Smooth muscle cell (in vitro differentiated cells): Measurements from ENCODE around the gene ZDHHC12. TPM values are rescaled to one million over a fixed set of nuclear protein-coding genes. Genes with fewer than 3 reads are reported as not detected.

Experiments used
- DNase-seq: peaks from one replicate; lab custom pipeline; 2025; ENCODE audit not compliant: unreplicated experiment; lab: John Stamatoyannopoulos, UW
- H2AFZ ChIP-seq: fragments of 200-600 bp; sonication (generic); 2 replicates; pipeline ENCODE4 v1.6.0; 2016; ENCODE audit warnings: antibody characterized with exemption, low read depth, mild to moderate bottlenecking
- H3F3A ChIP-seq: fragments of 200-600 bp; sonication (generic); 2 replicates; pipeline ENCODE4 v1.6.0; 2017; ENCODE audit warnings: antibody characterized with exemption, low read depth
- H3K27ac ChIP-seq: fragments of 200-600 bp; sonication (generic); 2 replicates; pipeline ENCODE4 v1.5.1; 2016; ENCODE audit warnings: low read depth, mild to moderate bottlenecking
- H3K27me3 ChIP-seq: fragments of 200-600 bp; sonication (generic); 2 replicates; pipeline ENCODE4 v1.6.1; 2016; ENCODE audit warnings: low read depth, mild to moderate bottlenecking
- H3K36me3 ChIP-seq: fragments of 200-600 bp; sonication (generic); 2 replicates; pipeline ENCODE4 v1.5.1; 2016; ENCODE audit warnings: low read depth
- H3K4me1 ChIP-seq: fragments of 200-600 bp; sonication (generic); 2 replicates; pipeline ENCODE4 v1.5.1; 2016; ENCODE audit warnings: low read depth
- H3K4me2 ChIP-seq: fragments of 200-600 bp; sonication (generic); 2 replicates; pipeline ENCODE4 v1.6.0; 2016; ENCODE audit warnings: mild to moderate bottlenecking
- H3K4me3 ChIP-seq: fragments of 200-600 bp; sonication (generic); 2 replicates; pipeline ENCODE4 v1.5.1; 2016; ENCODE audit warnings: mild to moderate bottlenecking
- H3K79me2 ChIP-seq: fragments of 200-600 bp; sonication (generic); 2 replicates; pipeline ENCODE4 v1.6.0; 2016; ENCODE audit warnings: low read depth, mild to moderate bottlenecking
- H3K9ac ChIP-seq: fragments of 200-600 bp; sonication (generic); 2 replicates; pipeline ENCODE4 v1.6.0; 2016; ENCODE audit warnings: low read depth
- H3K9me3 ChIP-seq: fragments of 200-600 bp; sonication (generic); replicated peaks from 2 replicates; pipeline ENCODE4 v1.5.1; 2016; ENCODE audit warnings: low read depth
- H4K20me1 ChIP-seq: fragments of 200-600 bp; sonication (generic); 2 replicates; pipeline ENCODE4 v1.6.0; 2016; ENCODE audit warnings: low read depth
- WGBS: methylation state at CpG from one replicate; pipeline ENCODE4 v1.1.7; 2016; ENCODE audit warnings: low lambda C conversion rate; 5-methylcytosine and 5-hydroxymethylcytosine counted together
- polyA plus RNA-seq: library from polyadenylated mRNA; unstranded; fragments of >200 nt; fragmentation: Nextera tagmentation; extraction: Ambion mirVana; gene quantifications from 2 replicates; pipeline ENCODE4 v1.2.1, GENCODE V29; 2016
- total RNA-seq: library from RNA; depleted of rRNA; stranded (reverse); fragments of >200 nt; gene quantifications from 2 replicates; pipeline ENCODE4 v1.2.3, GENCODE V29; 2014
- TF ChIP-seq, protein P1 (sequence below): fragments of 200-600 bp; sonication (generic); IDR thresholded peaks from 2 replicates; pipeline ENCODE4 v1.5.1; 2017; ENCODE audit warnings: borderline replicate concordance, mild to moderate bottlenecking, antibody characterized with exemption; ENCODE audit not compliant: insufficient read depth, poor library complexity, severe bottlenecking

ZDHHC12 gene
- total and polyA plus RNA-seq, 2 experiments from 2014 or later: 20.8 to 31.3 TPM

GRCh38 chr9:128728298-128728697, 4.4 kb upstream of the ZDHHC12 start:
- no peaks in the 10 kb centered on the region for H3K4me1 ChIP-seq
- H2AFZ ChIP-seq: no peak overlapping the region
- H3K27ac ChIP-seq: no peak overlapping the region
- no peak for DNase-seq
- no peak overlapping the region for H3K4me2 ChIP-seq
- no peaks in the 10 kb centered on the region for H3K27me3 ChIP-seq
- no peaks in the 10 kb centered on the region for H4K20me1 ChIP-seq
- no peaks in the 10 kb centered on the region for H3K9me3 ChIP-seq
- TF ChIP-seq, protein P1, sequence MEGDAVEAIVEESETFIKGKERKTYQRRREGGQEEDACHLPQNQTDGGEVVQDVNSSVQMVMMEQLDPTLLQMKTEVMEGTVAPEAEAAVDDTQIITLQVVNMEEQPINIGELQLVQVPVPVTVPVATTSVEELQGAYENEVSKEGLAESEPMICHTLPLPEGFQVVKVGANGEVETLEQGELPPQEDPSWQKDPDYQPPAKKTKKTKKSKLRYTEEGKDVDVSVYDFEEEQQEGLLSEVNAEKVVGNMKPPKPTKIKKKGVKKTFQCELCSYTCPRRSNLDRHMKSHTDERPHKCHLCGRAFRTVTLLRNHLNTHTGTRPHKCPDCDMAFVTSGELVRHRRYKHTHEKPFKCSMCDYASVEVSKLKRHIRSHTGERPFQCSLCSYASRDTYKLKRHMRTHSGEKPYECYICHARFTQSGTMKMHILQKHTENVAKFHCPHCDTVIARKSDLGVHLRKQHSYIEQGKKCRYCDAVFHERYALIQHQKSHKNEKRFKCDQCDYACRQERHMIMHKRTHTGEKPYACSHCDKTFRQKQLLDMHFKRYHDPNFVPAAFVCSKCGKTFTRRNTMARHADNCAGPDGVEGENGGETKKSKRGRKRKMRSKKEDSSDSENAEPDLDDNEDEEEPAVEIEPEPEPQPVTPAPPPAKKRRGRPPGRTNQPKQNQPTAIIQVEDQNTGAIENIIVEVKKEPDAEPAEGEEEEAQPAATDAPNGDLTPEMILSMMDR: no peak
- no peaks in the 10 kb centered on the region for H3K79me2 ChIP-seq
- H3K4me3 ChIP-seq: no peak overlapping the region
- H3K36me3 ChIP-seq: no peaks in the 10 kb centered on the region
- no peak overlapping the region for H3K9ac ChIP-seq
- no peaks in the 10 kb centered on the region for H3F3A ChIP-seq
- WGBS: 82% methylated on average over 7 of the region's 7 CpGs

GRCh38 chr9:128727640-128728248, 3.8 kb upstream of the ZDHHC12 start:
- no peaks in the 10 kb centered on the region for H3K36me3 ChIP-seq
- H3K4me1 ChIP-seq: no peaks in the 10 kb centered on the region
- no peak overlapping the region for H3K4me2 ChIP-seq
- no peaks in the 10 kb centered on the region for H3K79me2 ChIP-seq
- no peak for DNase-seq
- H3F3A ChIP-seq: no peaks in the 10 kb centered on the region
- no peak overlapping the region for H2AFZ ChIP-seq
- no peak overlapping the region for H3K4me3 ChIP-seq
- no peaks in the 10 kb centered on the region for H3K9me3 ChIP-seq
- TF ChIP-seq, protein P1: no peak
- no peaks in the 10 kb centered on the region for H3K27me3 ChIP-seq
- H4K20me1 ChIP-seq: no peaks in the 10 kb centered on the region
- no peak overlapping the region for H3K27ac ChIP-seq
- H3K9ac ChIP-seq: no peak overlapping the region
- 91% methylated on average over 5 of the region's 5 CpGs for WGBS

GRCh38 chr9:128724744-128725211, 851 bp upstream of the ZDHHC12 start:
- no peak for DNase-seq
- peak overlapping the region; percentile 87 for H3K4me2 ChIP-seq
- TF ChIP-seq, protein P1: no peak
- no peak overlapping the region for H3K9ac ChIP-seq
- H2AFZ ChIP-seq: no peak overlapping the region
- H3F3A ChIP-seq: no peaks in the 10 kb centered on the region
- no peaks in the 10 kb centered on the region for H4K20me1 ChIP-seq
- no peaks in the 10 kb centered on the region for H3K4me1 ChIP-seq
- H3K79me2 ChIP-seq: no peaks in the 10 kb centered on the region
- H3K27ac ChIP-seq: no peak overlapping the region
- H3K9me3 ChIP-seq: no peaks in the 10 kb centered on the region
- H3K27me3 ChIP-seq: no peaks in the 10 kb centered on the region
- WGBS: 40% methylated on average over 10 of the region's 10 CpGs
- no peaks in the 10 kb centered on the region for H3K36me3 ChIP-seq
- H3K4me3 ChIP-seq: peak overlapping the region; percentile 68

GRCh38 chr9:128723352-128723865, 518 bp downstream of the ZDHHC12 start:
- H4K20me1 ChIP-seq: no peaks in the 10 kb centered on the region
- H3K27me3 ChIP-seq: no peaks in the 10 kb centered on the region
- no peaks in the 10 kb centered on the region for H3K9me3 ChIP-seq
- H3K4me2 ChIP-seq: peak overlapping the region; percentile 87
- no peak overlapping the region for H3K9ac ChIP-seq
- H3K4me3 ChIP-seq: peak overlapping the region; percentile 68
- no peaks in the 10 kb centered on the region for H3K4me1 ChIP-seq
- WGBS: 44% methylated on average over 6 of the region's 7 CpGs
- TF ChIP-seq, protein P1: no peak
- H3K36me3 ChIP-seq: no peaks in the 10 kb centered on the region
- no peak overlapping the region for H2AFZ ChIP-seq
- no peaks in the 10 kb centered on the region for H3F3A ChIP-seq
- no peaks in the 10 kb centered on the region for H3K79me2 ChIP-seq
- H3K27ac ChIP-seq: no peak overlapping the region
- no peak for DNase-seq
